HG02981 (cell line): ENCODE measurements around the gene RFTN1.
A peak's percentile ranks its signal among the peaks of the same experiment; 100 is the strongest.

ENCODE experiments used
- ATAC-seq: cut with Tn5 transposase; IDR thresholded peaks from one replicate; pipeline ENCODE4 v1.9.1; 2021; ENCODE audit warnings: mild to moderate bottlenecking, moderate library complexity; ENCODE audit not compliant: unreplicated experiment

Gene RFTN1

DNA sequence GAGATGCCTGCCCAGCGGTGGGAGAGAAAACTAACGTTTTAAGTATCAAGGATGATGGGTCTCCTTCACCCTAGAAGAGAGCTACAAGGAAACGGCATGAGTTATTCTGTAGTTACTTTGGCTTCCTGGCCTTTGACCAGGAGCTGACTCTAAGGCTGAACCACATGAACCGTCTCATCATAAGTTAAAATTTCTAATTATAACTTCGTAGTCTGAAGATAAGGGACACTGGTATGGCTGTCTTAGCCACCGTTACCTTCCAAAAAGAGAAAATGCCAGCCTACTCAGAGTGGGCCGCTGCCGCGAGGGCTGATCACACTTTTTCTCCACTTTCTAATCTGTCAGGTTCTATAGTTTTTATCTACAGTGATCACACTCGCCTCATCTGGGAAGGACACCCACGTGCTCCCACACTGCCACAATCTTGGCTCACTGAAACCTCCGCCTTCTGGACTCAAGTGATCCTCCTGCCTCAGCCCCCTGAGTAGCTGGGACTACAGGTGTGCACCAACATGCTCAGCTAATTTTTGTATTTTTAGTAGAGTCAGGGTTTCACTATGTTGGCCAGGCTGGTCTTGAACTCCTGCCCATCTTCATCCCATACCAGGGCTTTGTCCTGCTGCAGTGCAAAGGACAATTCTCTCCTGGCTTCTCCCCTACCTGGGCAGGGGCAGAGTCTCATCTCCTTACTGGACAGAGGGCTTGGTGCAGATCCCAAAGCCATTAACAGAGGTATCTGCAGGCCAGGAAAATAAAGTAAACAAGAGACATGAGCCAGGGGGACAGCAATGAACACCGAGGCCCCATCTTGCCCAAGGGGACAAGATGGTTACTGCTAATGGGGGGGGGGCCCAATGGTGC is 73.4 kb downstream of the RFTN1 start:
- no peak for ATAC-seq

DNA sequence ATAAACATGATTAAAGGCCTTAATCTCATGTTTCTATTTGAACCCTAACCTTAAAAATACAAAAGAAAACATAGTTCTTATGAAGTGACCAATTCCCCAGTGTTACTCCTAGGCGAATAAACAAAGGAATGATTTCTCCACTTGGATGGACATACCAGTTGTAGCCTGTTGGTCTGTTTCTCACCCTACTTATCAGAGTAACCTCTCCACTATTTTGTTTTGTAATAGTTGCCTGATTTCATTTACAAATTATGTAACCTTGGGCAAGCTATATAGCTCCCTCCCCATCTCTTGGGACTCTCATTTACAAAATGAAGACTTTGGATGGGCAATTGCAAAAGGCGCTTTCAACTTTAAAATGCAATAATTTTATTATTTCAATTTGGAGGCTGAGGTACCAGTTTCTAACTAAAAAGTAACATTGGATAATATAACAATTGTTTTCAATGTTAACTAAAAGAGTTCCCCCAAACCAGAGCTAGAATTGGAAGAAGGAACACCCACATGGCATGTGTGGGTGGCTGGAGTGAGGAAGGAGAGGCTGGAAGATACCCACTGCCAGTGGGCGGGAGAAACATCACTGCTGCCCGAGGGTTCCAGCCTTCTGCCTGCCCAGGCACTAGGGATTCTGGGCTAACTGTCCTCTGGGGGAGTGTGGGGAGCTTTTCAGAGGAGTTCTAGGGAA is 74.2 kb downstream of the RFTN1 start:
- ATAC-seq = no peak

GRCh38 chr3:16437640-16438039 is 75.9 kb downstream of the RFTN1 start:
- ATAC-seq = no peak

- ATAC-seq = peak; percentile 76
Observed at GRCh38 chr3:16433701-16434151, 79.8 kb downstream of the RFTN1 start.

DNA sequence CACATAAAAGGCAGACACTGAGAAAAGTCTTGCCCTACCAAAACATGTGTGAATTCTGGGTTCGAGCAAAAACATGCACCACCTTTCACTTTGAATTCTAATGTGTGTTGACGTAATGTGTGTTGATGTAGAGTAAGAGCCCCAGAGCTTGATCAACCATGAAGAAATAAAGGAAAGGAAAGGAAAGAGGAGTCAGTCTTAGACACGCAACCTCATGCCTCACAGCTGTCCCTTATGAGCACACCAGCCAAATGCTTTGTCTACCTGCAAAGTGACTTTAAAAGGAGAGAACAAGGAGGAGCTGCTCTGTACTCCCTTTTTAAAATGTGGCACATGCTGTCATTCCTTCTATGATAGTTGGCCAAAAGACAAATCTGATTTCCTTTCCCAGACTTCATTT is 80.8 kb downstream of the RFTN1 start:
- no peak for ATAC-seq

DNA sequence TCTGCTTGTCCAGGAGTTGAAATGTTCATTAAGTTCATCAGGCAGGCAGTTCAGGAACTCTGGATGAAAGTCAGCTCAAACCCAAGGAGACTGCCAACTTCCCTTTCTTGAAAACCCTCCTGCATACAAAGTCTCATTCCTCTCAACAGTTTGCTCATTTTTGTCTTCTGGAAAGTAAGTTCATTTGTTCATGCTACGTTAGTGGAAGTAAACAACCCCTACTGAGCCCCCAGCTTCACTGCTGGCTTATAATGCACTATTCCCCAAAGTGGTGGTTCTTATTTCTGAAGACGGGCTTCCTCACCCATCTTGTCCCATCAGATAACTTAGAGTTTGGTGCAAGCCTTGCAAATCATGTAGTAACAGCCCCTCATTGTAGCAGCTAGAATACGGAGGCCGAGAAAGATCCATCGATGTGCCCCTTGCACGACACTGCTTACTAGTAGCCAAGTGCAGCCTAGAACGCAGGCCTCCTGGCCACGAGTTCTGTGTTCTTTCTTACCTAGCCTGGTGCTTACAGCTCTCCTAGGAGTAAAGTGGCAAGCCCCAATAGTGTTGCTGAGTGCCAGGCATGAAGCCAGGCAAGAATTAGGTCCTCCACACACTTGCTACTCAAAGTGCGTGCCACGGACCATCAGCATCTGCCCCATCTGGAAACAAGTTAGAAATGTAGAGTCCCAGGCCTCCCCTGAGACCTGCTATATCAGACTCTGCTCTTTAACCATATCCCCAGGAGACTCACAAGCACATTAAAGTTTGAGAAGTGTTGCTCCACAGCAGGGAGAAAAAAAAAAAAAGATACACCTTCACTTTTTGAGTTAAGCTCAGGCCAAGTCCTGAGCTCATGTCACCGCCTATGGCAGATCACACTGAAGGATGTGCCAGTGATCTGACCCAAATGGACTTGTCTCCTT is 82.5 kb downstream of the RFTN1 start:
- peak; percentile 45 for ATAC-seq

DNA sequence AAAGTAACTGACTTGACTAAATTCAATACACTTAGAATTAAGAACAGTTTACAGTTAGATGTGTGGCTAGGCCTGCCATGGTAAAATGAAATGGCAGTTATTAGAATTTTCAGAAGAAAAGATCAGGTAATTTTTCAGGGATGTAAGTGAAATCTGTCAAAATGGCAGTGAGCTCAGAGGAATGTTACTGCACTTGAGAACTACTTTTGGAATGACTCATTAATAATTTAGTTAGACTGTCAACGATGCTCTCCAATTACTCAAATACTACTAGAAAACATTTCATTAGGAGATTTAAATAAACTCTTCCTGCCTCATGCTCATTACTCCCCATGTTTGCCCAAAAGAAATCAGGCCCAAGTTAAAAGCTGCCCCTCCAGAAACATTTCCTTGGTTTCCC is 84.4 kb downstream of the RFTN1 start:
- ATAC-seq = no peak

DNA sequence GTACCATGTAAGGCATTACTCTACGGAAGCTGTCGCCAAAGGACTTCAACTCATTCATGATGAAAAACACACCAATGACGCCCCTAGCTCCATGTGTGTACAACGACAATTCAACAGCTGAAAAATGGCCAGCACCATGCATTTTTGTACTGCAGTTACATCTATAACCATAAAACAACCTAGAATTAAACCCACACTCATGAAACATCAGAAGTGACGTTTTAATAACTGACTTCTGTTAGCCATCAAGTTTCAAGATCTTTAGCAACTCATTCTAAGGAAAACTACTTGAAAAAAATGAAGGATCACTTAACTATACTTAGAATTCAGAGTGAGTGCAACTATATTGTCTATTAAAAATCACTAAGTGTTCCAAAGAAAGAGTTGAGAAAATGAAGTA is 84.9 kb downstream of the RFTN1 start:
- ATAC-seq = no peak

GRCh38 chr3:16427103-16427965 is 86.2 kb downstream of the RFTN1 start:
- no peak for ATAC-seq

GRCh38 chr3:16426665-16427064 is 86.8 kb downstream of the RFTN1 start:
- no peak for ATAC-seq

DNA sequence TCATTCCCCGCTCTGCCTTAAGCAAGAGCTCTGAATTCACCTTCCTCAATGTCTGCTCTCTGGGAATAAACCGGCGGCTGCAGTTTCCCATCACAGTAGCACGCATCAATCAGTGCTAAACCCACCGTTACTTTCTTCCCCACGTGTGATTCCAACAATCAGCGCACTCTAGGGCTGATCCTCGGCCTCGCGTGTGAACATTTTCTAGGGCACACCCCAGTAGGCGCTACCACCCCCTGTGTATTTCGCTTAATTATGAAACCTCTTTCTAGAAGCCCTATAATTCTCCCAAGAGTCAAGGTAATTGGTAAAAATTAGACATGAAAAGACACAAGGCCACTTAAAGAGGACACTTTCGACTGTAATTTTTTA is 87.5 kb downstream of the RFTN1 start:
- no peak for ATAC-seq

DNA sequence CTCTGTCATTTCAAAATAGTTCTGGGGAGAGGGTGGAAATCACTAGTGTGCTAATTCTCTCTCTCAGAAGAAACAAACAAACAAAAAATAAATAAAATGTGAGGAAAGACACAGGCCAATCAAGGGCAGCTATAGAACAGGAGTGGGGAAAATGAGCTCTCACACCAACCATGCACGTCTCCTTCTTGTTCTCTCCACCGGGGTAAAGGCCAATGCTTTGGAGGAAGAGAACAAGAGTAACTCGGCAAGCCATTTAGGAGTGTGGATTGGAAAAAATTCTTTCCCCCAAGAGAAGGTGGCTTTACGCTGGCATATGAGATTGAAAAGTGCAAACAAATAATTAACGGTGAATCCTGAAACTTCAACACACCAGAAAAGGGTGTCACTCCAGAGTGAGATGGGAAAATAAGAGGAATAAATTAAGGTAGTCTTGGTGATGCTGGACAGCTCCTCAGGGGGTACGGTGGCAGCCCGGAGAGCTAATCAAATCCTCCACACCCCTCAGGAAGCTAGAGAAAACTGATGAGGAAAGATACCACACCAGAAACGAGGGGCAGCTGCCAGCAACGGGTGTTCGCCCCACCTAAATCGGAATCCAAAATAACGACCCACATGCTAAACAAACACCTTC is 88.0 kb downstream of the RFTN1 start:
- ATAC-seq = no peak

DNA sequence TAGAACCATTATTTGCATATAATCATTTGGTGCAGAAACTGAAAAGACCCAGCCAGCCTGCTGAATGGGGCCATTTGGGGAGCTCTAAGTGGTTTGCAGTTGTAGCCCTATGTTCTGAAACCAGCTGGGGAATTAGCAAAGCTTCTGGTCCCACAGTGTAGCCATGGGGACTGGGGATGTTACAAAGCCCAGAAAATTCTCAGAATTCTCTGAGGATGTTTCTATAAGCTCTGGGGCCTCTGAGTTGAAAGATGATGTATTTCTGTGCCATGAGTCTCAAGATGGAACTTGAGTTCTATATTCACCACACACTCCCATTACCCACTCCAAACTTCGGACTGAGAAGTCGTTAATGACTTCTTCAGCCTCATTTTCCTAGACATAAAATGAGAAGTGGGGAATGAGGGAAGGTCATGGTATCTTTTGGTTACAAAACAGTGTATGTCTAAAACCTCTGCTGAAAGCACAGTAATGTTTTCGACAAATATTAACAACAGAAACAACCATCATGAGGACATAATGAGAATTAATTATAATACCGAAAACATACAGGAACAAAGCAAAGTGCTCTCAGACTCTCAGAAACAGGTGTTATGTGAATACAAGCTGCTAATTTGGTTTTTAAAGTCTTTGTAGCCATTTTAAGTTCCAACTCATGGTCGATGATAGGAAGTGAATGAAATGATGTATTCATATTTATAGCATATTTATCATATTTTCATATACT is 89.4 kb downstream of the RFTN1 start:
- peak; percentile 82 for ATAC-seq

DNA sequence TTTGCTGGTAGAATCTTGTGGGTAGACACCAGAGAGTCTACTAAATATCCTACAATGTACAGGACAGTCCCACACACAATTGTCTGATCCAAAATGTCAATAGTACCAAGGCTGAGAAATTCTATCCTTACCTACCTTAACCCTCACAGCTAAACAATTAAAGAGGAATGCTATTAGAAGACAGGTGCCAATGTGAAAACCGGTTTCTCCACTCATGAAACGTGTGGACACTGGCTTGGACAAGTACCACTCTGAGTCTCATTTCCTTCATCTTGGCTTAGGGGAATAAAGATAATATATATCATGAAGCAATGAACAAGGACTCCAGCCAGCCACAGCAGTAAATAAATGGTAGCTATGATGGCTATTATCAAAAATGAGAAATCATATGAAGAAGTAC is 90.2 kb downstream of the RFTN1 start:
- ATAC-seq = no peak

DNA sequence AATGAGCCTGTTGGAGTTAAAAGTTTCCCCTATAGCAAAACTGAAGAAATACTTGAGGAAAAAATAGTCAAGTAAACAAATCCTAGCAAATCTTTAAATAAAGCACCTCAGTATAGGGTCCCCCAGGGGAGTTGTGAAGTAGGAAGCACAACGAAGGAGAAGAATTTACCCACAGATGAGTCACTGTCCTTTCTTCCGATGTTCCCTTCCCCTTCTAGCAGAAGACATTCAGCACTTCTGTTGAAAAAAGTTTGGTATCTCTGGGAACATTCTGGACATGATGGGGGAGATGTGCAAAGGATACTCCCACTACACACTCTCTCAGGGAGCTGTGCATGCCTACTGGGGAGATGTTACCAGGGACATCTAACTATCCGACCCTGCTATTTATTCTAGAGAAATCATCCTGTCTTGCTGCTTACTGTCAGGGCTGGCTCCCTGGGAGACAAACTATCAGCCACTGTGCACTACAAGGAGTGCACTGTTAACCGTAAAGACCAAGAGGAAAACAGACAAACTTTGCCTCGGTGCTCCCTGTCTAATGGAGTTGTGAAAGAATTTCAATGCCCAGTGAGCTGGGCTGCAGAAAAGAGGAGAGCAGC is 93.8 kb downstream of the RFTN1 start:
- ATAC-seq = no peak

GRCh38 chr3:16417945-16418739 is 95.4 kb downstream of the RFTN1 start:
- no peak for ATAC-seq

DNA sequence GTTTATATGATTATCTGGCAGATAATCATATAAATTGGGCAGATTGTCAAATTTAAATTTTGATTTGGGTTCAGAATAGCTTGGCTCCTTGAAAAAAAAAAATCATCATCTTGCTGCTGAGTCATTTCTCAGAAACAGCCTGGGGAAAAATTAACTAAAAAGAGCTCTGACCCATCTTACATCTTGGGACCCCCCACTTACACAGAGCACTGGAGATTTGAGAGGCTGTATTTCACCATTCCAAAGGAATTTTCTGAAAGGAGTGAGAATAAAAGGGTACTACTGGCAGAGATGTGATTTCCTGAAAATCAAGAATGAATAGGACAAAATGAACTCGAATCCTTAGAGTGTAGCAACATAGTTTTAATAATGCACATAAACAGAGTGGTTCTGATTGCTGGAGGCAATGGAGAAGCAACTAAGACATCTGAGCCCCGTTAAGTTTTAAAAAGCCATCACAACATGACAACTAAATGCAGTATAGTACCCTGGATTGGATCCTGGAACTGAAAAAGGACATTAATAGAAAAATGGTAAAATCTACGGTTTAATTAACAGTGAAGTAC is 97.5 kb downstream of the RFTN1 start:
- no peak for ATAC-seq

DNA sequence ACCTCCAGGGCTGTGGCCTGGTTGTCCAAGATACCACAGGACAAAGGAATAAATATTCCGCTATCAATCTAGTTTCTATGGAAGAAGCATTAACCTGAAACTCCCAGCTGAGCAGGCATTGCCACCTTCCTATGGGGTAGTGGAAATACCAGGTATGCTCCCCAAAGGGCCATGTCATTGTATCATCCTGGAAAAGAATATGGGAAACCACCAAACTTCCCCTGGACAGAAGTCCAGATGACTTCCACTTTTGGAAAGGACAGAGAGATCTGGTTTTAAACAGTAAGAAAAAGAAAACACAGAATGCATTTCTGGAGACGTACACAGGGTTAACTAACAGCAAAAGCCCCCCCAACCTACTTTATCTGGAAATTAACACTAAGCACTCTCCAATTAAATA is 100.2 kb downstream of the RFTN1 start:
- ATAC-seq = no peak
